A549 (cell line): Measurements from ENCODE around the gene FAT4.

Source experiments
- CHD2 ChIP-seq: fragments of 150-350 bp; IDR thresholded peaks from 2 replicates; pipeline ENCODE4 v1.6.1; 2014; ENCODE audit warnings: low read length; ENCODE audit not compliant: partially characterized antibody
- NPAS2 ChIP-seq: fragments of 250-450 bp; sonication (Bioruptor Pico); IDR thresholded peaks from 2 replicates; pipeline ENCODE4 v1.8.0; 2022; ENCODE audit warnings: mild to moderate bottlenecking, moderate library complexity, borderline replicate concordance
- REST ChIP-seq: fragments of 200-600 bp; sonication (generic); IDR thresholded peaks from 2 replicates; pipeline ENCODE4 v1.6.1; 2016; ENCODE audit warnings: antibody characterized with exemption, mild to moderate bottlenecking, moderate library complexity
- SREBF2 ChIP-seq: fragments of 450-650 bp; IDR thresholded peaks from 2 replicates; pipeline ENCODE4 v1.6.1; 2014; ENCODE audit warnings: mild to moderate bottlenecking, moderate library complexity
- USF2 ChIP-seq: fragments of 450-650 bp; IDR thresholded peaks from 2 replicates; pipeline ENCODE4 v1.6.1; 2014; ENCODE audit warnings: antibody characterized with exemption
- TF ChIP-seq, protein P1 (sequence below): fragments of >200 bp; sonication (Bioruptor Twin); formaldehyde crosslinking; IDR thresholded peaks from 3 replicates; pipeline ENCODE4 v1.5.1; 2016

DNA sequence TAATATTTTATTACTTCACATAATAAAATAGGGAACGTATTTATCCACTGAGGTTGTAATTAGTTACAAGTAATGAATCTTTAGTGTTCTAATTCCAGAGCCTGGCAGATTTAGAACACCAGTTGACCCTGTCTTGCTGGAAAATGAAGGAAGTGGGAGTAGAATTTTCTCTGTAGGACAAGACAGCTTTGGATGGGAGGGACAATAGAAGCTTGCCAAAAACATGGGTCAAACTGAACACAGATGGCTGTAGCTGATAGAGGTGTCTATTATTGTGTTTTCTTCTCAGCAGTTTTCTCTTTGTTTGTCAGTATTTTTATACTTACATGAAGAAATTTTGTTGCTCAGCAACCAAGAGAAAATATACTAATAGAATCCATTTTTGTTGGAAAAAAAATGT is 20.2 kb downstream of the FAT4 start:
- TF ChIP-seq, protein P1, sequence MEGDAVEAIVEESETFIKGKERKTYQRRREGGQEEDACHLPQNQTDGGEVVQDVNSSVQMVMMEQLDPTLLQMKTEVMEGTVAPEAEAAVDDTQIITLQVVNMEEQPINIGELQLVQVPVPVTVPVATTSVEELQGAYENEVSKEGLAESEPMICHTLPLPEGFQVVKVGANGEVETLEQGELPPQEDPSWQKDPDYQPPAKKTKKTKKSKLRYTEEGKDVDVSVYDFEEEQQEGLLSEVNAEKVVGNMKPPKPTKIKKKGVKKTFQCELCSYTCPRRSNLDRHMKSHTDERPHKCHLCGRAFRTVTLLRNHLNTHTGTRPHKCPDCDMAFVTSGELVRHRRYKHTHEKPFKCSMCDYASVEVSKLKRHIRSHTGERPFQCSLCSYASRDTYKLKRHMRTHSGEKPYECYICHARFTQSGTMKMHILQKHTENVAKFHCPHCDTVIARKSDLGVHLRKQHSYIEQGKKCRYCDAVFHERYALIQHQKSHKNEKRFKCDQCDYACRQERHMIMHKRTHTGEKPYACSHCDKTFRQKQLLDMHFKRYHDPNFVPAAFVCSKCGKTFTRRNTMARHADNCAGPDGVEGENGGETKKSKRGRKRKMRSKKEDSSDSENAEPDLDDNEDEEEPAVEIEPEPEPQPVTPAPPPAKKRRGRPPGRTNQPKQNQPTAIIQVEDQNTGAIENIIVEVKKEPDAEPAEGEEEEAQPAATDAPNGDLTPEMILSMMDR: no peak
- TF ChIP-seq USF2 (no peak), SREBF2 (no peak), NPAS2 (CRISPR knock-in tag) (no peak), REST (no peak), CHD2 (no peak)
